GM19468 (cell line): ENCODE data around the gene CMTR1.

ENCODE experiments used
- ATAC-seq: cut with Tn5 transposase; IDR thresholded peaks from one replicate; pipeline ENCODE4 v1.9.1; 2021; ENCODE audit warnings: mild to moderate bottlenecking, moderate library complexity, moderate number of reproducible peaks; ENCODE audit not compliant: unreplicated experiment; ENCODE audit errors: extremely low read depth

Gene CMTR1

GRCh38 chr6:37507690-37508421 is 74.8 kb downstream of the CMTR1 start:
- no peak for ATAC-seq

GRCh38 chr6:37511201-37511600 is 78.2 kb downstream of the CMTR1 start:
- ATAC-seq = no peak

DNA sequence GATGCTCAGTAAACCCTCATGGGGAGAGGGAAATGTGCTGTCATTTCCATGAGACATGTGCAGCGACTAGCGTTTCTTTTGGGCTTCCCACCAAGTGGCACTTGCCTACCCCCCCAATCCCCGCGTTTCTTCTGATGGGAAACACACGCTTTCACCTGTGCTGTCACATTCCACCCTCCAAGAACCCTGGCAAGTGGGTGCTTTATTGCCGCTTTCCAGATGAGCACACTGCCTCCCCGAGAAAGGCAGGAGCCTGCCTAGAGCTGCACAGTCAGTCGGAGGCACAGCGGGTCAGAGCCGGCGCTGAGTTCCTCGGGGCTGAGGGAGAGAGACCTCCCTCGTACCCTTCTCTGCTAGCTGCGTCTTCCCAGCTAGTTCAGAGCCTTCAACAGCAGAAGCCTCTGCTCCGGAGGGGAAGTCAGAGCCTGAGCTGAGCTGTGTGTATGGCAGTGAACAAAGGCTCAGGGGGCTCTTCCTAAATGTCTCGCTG is 78.9 kb downstream of the CMTR1 start:
- ATAC-seq = no peak

DNA sequence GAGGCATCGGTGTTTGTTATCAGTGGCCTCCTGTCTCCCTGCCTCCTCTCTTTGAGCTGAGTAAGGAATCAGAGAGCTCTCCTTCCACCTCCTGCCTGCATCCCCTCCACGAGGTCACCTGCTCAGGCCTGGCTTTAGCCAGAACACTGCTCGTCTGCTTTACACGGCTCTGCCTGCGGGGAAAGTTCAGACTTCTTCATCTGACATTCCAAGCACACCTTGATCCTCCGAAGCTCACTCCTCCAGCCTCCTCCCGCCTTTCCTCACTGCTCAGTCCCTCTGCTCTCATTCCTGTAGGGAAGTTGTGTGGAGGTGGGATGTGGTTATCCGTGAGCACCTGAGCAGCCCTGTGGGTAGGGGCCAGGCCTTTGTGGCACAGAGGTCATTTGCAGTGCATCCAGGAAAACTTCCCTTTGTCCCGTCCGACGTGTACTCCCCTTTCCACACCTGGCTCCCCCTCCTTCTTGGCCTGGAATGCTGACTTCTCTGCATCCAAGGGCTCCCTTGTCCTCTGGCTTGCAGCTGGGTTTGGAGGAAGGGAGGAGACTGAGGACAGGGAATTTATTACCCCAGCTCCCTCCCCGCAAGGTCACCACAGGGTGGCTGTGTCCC is 79.5 kb downstream of the CMTR1 start:
- ATAC-seq = no peak

DNA sequence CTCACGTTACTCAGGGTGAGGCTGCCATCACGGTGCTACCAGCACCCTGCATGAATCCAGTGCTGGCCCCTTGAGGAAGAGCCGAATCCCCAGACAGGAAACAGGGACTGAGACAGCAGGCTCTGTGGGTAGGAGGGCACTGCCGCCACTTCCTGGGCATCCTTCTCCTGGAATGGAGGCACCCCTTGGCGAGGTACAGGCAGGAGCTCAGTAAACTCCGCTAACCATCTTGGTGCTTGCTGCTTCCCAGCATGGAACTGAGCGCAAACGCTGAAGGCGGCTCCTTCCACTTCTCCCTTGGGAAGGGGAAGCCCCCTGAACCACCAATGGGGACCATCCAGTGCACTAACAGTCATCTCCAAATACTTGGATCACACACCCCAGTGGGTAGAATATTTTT is 80.1 kb downstream of the CMTR1 start:
- ATAC-seq = no peak

DNA sequence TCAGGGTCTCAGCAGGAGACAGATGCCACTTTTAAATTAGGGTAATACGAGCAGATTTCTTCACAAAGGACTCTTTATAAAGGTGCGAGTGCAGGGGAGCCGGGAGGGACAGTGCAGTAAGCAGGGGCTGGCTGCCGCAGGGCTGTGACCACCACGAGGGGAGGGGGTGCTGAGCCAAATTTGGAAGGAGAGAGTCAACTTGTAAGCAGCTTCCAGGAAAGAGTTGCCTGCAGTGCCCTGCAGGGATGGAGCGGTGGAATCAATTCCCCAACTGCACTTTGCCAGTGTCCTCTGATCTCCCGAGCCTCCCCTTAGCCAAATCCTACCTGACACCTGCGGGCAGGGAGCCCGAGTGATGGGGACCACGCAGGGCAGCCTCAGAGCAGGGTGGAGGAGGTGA is 80.6 kb downstream of the CMTR1 start:
- ATAC-seq = no peak

- ATAC-seq = no peak
Observed at GRCh38 chr6:37514321-37514771, 81.3 kb downstream of the CMTR1 start.

GRCh38 chr6:37514837-37515236 is 81.8 kb downstream of the CMTR1 start:
- no peak for ATAC-seq

DNA sequence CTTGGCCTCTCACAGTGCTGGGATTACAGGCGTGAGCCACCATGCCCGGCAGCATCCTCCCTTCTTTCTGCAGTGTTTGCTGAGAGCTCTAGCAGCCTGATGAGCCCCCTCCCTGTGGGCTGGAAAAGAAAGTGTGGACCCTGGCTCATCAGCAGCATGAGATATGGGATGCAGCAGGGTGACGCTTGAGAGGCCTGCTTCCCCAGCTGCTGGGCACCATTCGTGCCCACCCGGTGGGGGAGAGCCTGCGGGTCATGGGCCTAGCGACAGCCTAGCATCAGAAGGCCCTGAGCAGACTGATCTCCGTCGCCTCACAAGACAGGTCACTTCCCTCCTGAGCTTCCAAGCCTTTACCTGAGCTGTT is 82.7 kb downstream of the CMTR1 start:
- no peak for ATAC-seq

DNA sequence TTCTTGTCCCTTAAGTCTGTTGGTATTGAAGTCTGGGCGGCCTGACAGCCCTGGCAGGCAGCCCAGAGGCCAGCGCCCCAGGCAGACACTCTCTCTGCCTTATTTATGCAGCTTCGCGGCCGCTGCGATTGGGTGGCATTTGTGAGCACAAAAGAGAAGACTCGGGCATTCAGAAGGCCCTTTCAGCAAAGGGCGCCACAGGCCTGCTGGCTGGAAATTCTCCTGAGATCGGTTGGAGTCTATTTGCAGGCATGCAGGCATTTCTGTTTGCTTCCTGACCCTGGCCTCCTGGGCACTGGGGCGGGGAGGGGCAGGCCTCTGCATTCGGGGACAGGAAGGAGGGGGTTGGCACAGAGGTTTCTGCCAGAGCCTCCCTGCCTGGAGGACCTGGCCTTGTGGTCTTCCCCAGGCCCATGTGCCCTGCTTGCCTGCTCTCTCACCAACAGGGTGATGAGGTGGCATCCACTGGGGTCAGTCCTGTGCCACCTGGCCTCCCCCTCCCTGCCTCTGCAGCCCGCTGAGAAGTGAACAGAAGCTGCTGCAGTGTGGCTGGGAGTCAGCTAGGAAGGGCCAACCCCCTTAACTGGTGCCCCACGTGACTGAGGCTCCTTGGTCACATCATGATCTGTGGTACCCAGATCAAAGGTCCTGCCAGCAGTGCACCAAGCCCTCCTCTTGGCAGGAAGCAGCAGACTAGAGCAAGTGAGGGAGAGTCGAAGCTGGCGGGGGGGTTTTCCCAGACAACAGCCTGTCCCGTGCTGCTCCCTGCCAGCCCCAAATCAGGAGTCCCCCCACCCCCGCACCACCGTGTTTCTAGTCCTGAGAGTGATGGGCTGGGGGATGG is 83.3 kb downstream of the CMTR1 start:
- ATAC-seq = peak; percentile 62

- ATAC-seq = no peak
Observed at GRCh38 chr6:37516920-37517405, 83.9 kb downstream of the CMTR1 start.

- ATAC-seq = no peak
Observed at GRCh38 chr6:37517411-37517812, 84.4 kb downstream of the CMTR1 start.

- ATAC-seq = no peak
Observed at GRCh38 chr6:37518116-37518515, 85.1 kb downstream of the CMTR1 start.

DNA sequence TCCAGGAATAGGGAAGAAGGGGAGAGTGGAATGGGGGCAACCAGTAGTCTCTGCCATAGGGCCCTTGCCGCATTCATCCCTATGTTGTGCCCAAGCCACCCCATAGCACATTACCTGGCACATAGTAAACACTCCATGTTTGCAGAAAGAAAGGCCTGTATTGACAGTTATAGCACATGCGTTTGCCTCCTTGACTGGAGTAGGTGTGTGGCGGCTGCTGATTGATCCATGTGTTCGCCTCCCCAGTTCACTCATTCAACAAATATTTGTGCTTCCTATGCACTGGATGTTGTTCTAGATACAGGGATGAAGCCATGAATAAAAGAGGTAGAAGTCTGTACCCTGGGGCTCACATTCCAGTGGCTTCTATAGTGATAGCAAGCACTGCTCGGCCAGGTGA is 86.4 kb downstream of the CMTR1 start:
- ATAC-seq = no peak

DNA sequence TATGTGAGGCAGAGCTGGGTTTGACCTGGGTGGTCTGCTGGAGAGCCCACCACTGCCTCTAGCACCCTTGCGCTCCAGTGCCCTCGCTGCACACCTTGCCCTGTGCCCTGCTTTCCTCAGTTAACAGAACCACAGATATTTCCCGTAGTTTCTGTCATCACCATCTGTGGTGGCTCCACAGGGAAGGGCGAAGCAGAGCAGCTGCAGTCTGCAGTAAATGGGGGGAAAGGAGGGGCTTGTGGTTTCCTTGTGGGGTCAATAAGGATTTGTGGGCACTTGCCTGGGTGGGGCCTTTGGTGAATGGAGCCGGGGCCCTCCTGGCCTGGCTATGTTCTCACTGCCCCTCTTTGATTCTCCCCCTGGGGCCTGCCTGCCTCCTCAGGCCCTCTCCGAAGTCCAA is 87.9 kb downstream of the CMTR1 start:
- ATAC-seq = no peak

GRCh38 chr6:37521674-37522073 is 88.7 kb downstream of the CMTR1 start:
- ATAC-seq = no peak

- no peak for ATAC-seq
Observed at GRCh38 chr6:37522836-37523235, 89.8 kb downstream of the CMTR1 start.

GRCh38 chr6:37523412-37523811 is 90.4 kb downstream of the CMTR1 start:
- no peak for ATAC-seq

GRCh38 chr6:37524025-37524969 is 91.3 kb downstream of the CMTR1 start:
- no peak for ATAC-seq

GRCh38 chr6:37524970-37525318 is 91.9 kb downstream of the CMTR1 start:
- ATAC-seq = no peak
